GM12878 (cell line): Measurements from ENCODE around the gene ARL14EPL. TPM values are rescaled to one million over a fixed set of nuclear protein-coding genes. Genes with fewer than 3 reads are reported as not detected.

Experiments used
- BMI1 ChIP-seq: fragments of 450-650 bp; IDR thresholded peaks from 2 replicates; pipeline ENCODE4 v1.6.1; 2016; ENCODE audit warnings: mild to moderate bottlenecking, moderate library complexity, borderline replicate concordance
- CBX3 ChIP-seq: fragments of 200-600 bp; sonication (generic); IDR thresholded peaks from 2 replicates; pipeline ENCODE4 v1.6.1; 2016; ENCODE audit warnings: low read depth, borderline replicate concordance
- MYB ChIP-seq: fragments of 150-350 bp; IDR thresholded peaks from 2 replicates; pipeline ENCODE4 v1.6.1; 2014; ENCODE audit warnings: mild to moderate bottlenecking, low read depth, low read length, borderline replicate concordance
- RAD21 ChIP-seq: IDR thresholded peaks from 2 replicates; pipeline ENCODE4 v1.6.1; 2011; ENCODE audit warnings: mild to moderate bottlenecking, low read depth, low read length, moderate library complexity; ENCODE audit not compliant: insufficient read depth
- TCF7 ChIP-seq: IDR thresholded peaks from 2 replicates; pipeline ENCODE4 v1.6.1; 2014; ENCODE audit warnings: antibody characterized with exemption, borderline replicate concordance
- polyA plus RNA-seq, 11 experiments: library from polyadenylated mRNA; depleted of rRNA in 4 of 11; unstranded in 6 of 11; stranded (reverse) in 5 of 11; fragments of >200 nt; fragmentation: Nextera tagmentation in 4 of 11; fragmentation: Illumina TruSeq in 1 of 11; extraction: Ambion mirVana in 4 of 11; extraction: Trizol in 1 of 11; gene quantifications; 1 replicate in 1 of 11; 2 replicates in 10 of 11; pipeline versions ENCODE4 v1.2.1 to v1.2.3, GENCODE V29; 2011 to 2016; ENCODE audit warnings: inconsistent platforms in 2 of 11, missing spikeins in 2 of 11, low read depth in 1 of 11
- total RNA-seq, 4 experiments: library from RNA; depleted of rRNA in 3 of 4; stranded (reverse); fragments of >200 nt in 3 of 4; fragmentation: Illumina TruSeq in 1 of 4; extraction: Trizol in 1 of 4; gene quantifications; 2 replicates each; pipeline versions ENCODE4 v1.2.1 to v1.2.3, GENCODE V29; 2013 to 2021
- TF ChIP-seq, protein P1 (sequence below): fragments of 450-650 bp; IDR thresholded peaks from 2 replicates; pipeline ENCODE4 v1.6.1; 2017; ENCODE audit warnings: mild to moderate bottlenecking, moderate library complexity
- TF ChIP-seq, protein P2 (sequence below): fragments of 450-650 bp; IDR thresholded peaks from 2 replicates; pipeline ENCODE4 v1.6.1; 2014; ENCODE audit warnings: mild to moderate bottlenecking

ARL14EPL gene
- total and polyA plus RNA-seq, 10 of the 15 experiments (the other 5 are each of a cell fraction or from before 2014, with no cell fraction given): 0.08 TPM; not detected in 9

DNA sequence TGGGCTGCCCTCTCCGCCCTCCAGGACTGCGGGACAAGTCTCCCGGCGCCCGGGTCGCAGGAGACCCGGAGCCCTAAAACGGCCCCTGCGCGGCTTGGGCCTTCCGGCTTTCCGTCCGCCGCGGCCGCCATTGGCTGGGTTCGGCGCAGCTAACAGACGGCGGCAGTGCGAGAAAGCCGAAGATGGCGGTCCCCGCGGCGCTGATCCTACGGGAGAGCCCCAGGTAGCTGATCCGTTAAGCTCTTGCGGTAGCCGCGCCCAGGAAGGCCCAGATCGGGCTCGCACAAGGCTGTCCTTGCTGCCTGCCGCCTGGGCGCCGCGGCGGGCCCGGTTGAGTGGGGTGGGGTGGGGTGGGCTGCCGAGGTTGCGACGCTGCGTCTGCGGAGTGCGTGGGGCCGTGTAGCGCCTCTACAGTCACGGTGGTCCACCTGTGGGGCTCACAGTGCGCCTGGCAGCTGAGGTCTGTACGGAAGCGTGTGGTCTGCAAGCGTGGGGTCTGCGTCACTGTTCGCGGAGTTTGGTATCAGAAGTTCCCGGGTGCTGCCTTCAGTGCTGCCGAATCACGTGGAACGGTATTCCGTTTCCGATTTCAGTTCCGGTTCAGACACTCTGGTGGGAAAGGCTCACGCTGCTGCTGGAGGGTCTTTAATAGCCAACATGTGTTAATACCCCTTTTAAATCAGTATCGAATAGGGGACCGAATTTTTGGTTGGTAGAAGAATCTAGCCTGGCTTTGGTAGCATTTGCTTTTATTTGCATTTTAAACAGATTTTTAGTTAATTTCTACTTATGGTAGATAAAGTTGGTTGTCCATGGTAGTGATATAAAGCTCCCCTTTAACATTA is 52.8 kb downstream of the ARL14EPL start, which contains the start of gene COMMD10 (continued):
- TF ChIP-seq, protein P1, sequence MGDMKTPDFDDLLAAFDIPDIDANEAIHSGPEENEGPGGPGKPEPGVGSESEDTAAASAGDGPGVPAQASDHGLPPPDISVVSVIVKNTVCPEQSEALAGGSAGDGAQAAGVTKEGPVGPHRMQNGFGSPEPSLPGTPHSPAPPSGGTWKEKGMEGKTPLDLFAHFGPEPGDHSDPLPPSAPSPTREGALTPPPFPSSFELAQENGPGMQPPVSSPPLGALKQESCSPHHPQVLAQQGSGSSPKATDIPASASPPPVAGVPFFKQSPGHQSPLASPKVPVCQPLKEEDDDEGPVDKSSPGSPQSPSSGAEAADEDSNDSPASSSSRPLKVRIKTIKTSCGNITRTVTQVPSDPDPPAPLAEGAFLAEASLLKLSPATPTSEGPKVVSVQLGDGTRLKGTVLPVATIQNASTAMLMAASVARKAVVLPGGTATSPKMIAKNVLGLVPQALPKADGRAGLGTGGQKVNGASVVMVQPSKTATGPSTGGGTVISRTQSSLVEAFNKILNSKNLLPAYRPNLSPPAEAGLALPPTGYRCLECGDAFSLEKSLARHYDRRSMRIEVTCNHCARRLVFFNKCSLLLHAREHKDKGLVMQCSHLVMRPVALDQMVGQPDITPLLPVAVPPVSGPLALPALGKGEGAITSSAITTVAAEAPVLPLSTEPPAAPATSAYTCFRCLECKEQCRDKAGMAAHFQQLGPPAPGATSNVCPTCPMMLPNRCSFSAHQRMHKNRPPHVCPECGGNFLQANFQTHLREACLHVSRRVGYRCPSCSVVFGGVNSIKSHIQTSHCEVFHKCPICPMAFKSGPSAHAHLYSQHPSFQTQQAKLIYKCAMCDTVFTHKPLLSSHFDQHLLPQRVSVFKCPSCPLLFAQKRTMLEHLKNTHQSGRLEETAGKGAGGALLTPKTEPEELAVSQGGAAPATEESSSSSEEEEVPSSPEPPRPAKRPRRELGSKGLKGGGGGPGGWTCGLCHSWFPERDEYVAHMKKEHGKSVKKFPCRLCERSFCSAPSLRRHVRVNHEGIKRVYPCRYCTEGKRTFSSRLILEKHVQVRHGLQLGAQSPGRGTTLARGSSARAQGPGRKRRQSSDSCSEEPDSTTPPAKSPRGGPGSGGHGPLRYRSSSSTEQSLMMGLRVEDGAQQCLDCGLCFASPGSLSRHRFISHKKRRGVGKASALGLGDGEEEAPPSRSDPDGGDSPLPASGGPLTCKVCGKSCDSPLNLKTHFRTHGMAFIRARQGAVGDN: peak; percentile 83; the same call in 1 of the 2 replicates
- no peak for TF ChIP-seq BMI1
- no peak for TF ChIP-seq CBX3
- no peak for TF ChIP-seq MYB
- TF ChIP-seq, protein P2, sequence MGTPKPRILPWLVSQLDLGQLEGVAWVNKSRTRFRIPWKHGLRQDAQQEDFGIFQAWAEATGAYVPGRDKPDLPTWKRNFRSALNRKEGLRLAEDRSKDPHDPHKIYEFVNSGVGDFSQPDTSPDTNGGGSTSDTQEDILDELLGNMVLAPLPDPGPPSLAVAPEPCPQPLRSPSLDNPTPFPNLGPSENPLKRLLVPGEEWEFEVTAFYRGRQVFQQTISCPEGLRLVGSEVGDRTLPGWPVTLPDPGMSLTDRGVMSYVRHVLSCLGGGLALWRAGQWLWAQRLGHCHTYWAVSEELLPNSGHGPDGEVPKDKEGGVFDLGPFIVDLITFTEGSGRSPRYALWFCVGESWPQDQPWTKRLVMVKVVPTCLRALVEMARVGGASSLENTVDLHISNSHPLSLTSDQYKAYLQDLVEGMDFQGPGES: no peak
- no peak for TF ChIP-seq RAD21
- TF ChIP-seq TCF7: no peak
